Ishikawa (cell line): ENCODE measurements around the gene RAB5B.
A peak's percentile ranks its signal among the peaks of the same experiment; 100 is the strongest.

ENCODE experiments used
- CEBPB ChIP-seq: IDR thresholded peaks from 2 replicates; pipeline ENCODE4 v1.6.1; 2012
- CREB1 ChIP-seq: IDR thresholded peaks from 2 replicates; pipeline ENCODE4 v1.6.1; 2012; ENCODE audit warnings: low read depth
- EGR1 ChIP-seq: IDR thresholded peaks from 2 replicates; pipeline ENCODE4 v1.6.1; 2012
- EP300 ChIP-seq: IDR thresholded peaks from 2 replicates; pipeline ENCODE4 v1.6.1; 2012; ENCODE audit warnings: borderline replicate concordance
- FOXM1 ChIP-seq: IDR thresholded peaks from 2 replicates; pipeline ENCODE4 v1.6.1; 2012; ENCODE audit warnings: low read depth, borderline replicate concordance
- MAX ChIP-seq: IDR thresholded peaks from 2 replicates; pipeline ENCODE4 v1.6.1; 2012
- NFIC ChIP-seq: IDR thresholded peaks from 2 replicates; pipeline ENCODE4 v1.6.1; 2012
- RAD21 ChIP-seq: IDR thresholded peaks from 2 replicates; pipeline ENCODE4 v1.6.1; 2012; ENCODE audit warnings: low read depth
- REST ChIP-seq: IDR thresholded peaks from 2 replicates; pipeline ENCODE4 v1.6.1; 2012; ENCODE audit warnings: low read depth, mild to moderate bottlenecking
- TAF1 ChIP-seq: IDR thresholded peaks from 2 replicates; pipeline ENCODE4 v1.6.1; 2012; ENCODE audit warnings: low read depth, mild to moderate bottlenecking
- TCF12 ChIP-seq: IDR thresholded peaks from 2 replicates; pipeline ENCODE4 v1.6.1; 2012; ENCODE audit warnings: low read depth
- TEAD4 ChIP-seq: IDR thresholded peaks from 2 replicates; pipeline ENCODE4 v1.6.1; 2012
- USF1 ChIP-seq: IDR thresholded peaks from 2 replicates; pipeline ENCODE4 v1.6.1; 2012
- YY1 ChIP-seq: IDR thresholded peaks from 2 replicates; pipeline ENCODE4 v1.6.1; 2012; ENCODE audit warnings: low read depth
- ZBTB7A ChIP-seq: IDR thresholded peaks from 2 replicates; pipeline ENCODE4 v1.6.1; 2012; ENCODE audit warnings: low read depth

The RAB5B gene

GRCh38 chr12:55972911-55973598, 823 bp upstream of the RAB5B start:
- TF ChIP-seq FOXM1 (no peak), TEAD4 (0 out of 2 replicates have a peak, but pooled peaks have one; percentile 34)

- TF ChIP-seq NFIC (no peak), RAD21 (no peak), CREB1 (no peak), ZBTB7A (peak; percentile 83), EGR1 (peak; percentile 35; the same call in 1 of the 2 replicates), CEBPB (no peak), EP300 (0 out of 2 replicates have a peak, but pooled peaks have one; percentile 13), MAX (peak; percentile 45; the same call in 1 of the 2 replicates)
Observed at GRCh38 chr12:55974308-55974730, 441 bp downstream of the RAB5B start.

- TF ChIP-seq ZBTB7A (no peak), EP300 (no peak), CEBPB (no peak), TEAD4 (no peak), FOXM1 (no peak), EGR1 (no peak), REST (no peak), RAD21 (no peak), CREB1 (no peak), NFIC (no peak), TAF1 (no peak), MAX (no peak), USF1 (no peak), TCF12 (no peak), YY1 (no peak)
Observed at GRCh38 chr12:55978393-55978792, 4.5 kb downstream of the RAB5B start.

- TF ChIP-seq TEAD4 = no peak
- TF ChIP-seq MAX = no peak
- no peak for TF ChIP-seq EP300
- TF ChIP-seq NFIC = no peak
- TF ChIP-seq EGR1 = no peak
- TF ChIP-seq TAF1 = no peak
- no peak for TF ChIP-seq FOXM1
- TF ChIP-seq REST = no peak
- no peak for TF ChIP-seq RAD21
Observed at GRCh38 chr12:55979069-55979468, 5.2 kb downstream of the RAB5B start.

- TF ChIP-seq TCF12 (no peak), FOXM1 (no peak), TAF1 (no peak), TEAD4 (no peak), YY1 (no peak), CEBPB (no peak), USF1 (no peak), MAX (no peak), CREB1 (no peak), EGR1 (no peak), REST (no peak), EP300 (no peak), RAD21 (no peak), NFIC (no peak), ZBTB7A (no peak)
Observed at GRCh38 chr12:55982319-55982936, 8.6 kb downstream of the RAB5B start.
